ENCODE measurements around the gene ITPRIPL1.

ITPRIPL1 gene

GRCh38 chr2:96329456-96329855 is 4.3 kb downstream of the ITPRIPL1 start:
- no peak overlapping the region for H3K4me3 ChIP-seq (replicated peaks in 1 of 2; ENCODE audit: low read depth in 2 of 2, low read length in 2 of 2)
- DNase-seq (ENCODE audit: low read depth in 2 of 2) = peak; percentile 92 to 93
- no peak for TF ChIP-seq CTCF (IDR thresholded peaks at IDR 0.05; ENCODE audit: low read depth, low read length)

- no peak for TF ChIP-seq CTCF (IDR thresholded peaks at IDR 0.05; ENCODE audit: low read depth, low read length)
- H3K4me3 ChIP-seq (replicated peaks in 1 of 2; ENCODE audit: low read depth in 2 of 2, low read length in 2 of 2) = no peak overlapping the region
- no peak for DNase-seq (ENCODE audit: low read depth in 2 of 2)
Observed at GRCh38 chr2:96329874-96330273, 4.8 kb downstream of the ITPRIPL1 start.

GRCh38 chr2:96330407-96330806 is 5.3 kb downstream of the ITPRIPL1 start:
- DNase-seq (ENCODE audit: low read depth in 2 of 2) = peak; percentile 56 to 86
- no peak for TF ChIP-seq CTCF (IDR thresholded peaks at IDR 0.05; ENCODE audit: low read depth, low read length)
- H3K4me3 ChIP-seq (replicated peaks in 1 of 2; ENCODE audit: low read depth in 2 of 2, low read length in 2 of 2) = no peak overlapping the region

DNA sequence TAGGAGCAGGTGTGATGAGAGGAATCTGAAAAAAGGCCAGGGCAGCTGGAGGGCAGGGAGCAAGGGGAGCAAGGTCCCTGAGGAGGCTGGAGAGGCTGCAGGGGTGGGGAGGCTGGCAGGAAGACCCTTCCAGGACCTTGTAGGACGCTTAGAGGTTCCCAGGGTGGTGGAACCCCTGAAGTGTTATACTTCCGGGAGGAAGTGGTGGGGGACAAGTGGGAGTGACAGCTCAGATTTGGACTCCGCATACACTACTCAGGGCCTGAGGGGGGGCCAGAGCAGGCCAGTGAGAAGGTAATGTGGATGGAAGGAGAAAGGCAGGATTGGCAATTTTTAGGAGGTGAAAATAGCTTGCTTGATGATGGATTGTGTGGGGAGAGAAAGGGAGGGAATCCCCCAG is 8.6 kb downstream of the ITPRIPL1 start:
- TF ChIP-seq CTCF (IDR thresholded peaks at IDR 0.05; ENCODE audit: low read depth, low read length) = no peak
- H3K4me3 ChIP-seq (replicated peaks in 1 of 2; ENCODE audit: low read depth in 2 of 2, low read length in 2 of 2) = no peak overlapping the region
- no peak for DNase-seq (ENCODE audit: low read depth in 2 of 2)

DNA sequence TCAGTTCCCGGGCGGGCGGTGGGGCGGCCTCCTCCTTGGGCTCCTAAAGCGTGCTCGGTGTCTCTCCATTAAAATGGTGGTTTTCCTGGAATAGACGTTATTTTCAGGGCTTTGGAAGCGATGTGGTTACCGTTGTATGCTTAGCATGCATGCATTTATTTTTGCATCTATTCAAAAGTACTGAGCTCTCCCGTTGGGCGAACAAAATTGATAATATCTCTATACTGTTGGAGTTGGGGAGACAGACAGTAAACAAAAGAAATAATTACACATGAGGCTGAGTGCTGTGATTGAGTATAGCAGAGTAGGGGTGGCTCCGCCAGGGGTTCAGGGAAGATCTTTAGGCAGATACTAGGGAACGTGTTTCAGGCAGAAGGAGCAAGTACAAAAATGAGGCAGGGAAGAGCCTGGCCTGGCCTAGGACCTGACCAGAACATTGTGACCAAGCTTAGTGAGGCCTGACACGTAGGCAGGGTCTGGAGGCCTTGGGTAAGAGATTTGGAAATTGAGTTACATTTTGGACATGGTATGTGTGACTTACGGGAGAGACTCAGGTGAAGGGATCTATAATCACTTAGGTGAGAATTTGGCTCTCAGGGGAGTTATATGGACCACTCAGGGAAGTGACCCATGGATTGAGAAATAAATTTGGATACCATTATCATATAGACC is 11.1 kb downstream of the ITPRIPL1 start:
- TF ChIP-seq CTCF (IDR thresholded peaks at IDR 0.05; ENCODE audit: low read depth, low read length) = no peak
- no peak for DNase-seq (ENCODE audit: low read depth in 2 of 2)
- H3K4me3 ChIP-seq (replicated peaks in 1 of 2; ENCODE audit: low read depth in 2 of 2, low read length in 2 of 2) = peak overlapping the region; percentile 72 to 82

DNA sequence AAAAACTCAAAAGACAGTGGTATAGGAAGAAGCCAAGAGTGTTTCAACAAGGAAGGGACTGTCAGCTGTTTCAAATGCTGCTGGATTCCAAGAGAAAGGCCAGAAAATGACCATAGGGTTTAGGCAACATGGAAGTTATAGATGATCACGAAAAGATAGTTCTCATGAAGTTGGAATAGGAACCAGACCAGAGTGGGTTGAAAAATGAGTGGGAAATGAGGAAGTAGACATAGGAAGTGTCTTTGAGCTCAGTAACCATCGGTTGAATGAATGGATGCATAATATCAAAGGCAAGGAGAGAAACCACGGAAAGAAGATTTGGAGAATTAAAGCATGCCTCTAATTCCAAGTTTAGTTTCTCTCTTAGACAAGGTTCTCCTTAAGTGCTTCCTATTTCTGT is 11.8 kb downstream of the ITPRIPL1 start:
- no peak for TF ChIP-seq CTCF (IDR thresholded peaks at IDR 0.05; ENCODE audit: low read depth, low read length)
- H3K4me3 ChIP-seq (replicated peaks in 1 of 2; ENCODE audit: low read depth in 2 of 2, low read length in 2 of 2) = peak overlapping the region in 1 of 2 donors; percentile 82
- DNase-seq (ENCODE audit: low read depth in 2 of 2) = no peak
